A673 (cell line): ENCODE results near the gene LRPPRC.

Experiments used
- EZH2 ChIP-seq: fragments of 200-600 bp; sonication (generic); IDR thresholded peaks from 2 replicates; pipeline ENCODE4 v1.6.1; 2017; ENCODE audit warnings: borderline replicate concordance, low read depth, mild to moderate bottlenecking, mixed read lengths, antibody characterized with exemption, low read length; ENCODE audit not compliant: poor library complexity, severe bottlenecking
- TF ChIP-seq, protein P1 (sequence below): fragments of 300-800, 200-600 bp; sonication (generic); conservative IDR thresholded peaks from 2 replicates; pipeline ENCODE4 v1.5.1; 2017; ENCODE audit warnings: low read depth, mild to moderate bottlenecking, antibody characterized with exemption, low read length, moderate library complexity, mixed read lengths

GRCh38 chr2:43897492-43897891 is 98.3 kb downstream of the LRPPRC start:
- TF ChIP-seq, protein P1, sequence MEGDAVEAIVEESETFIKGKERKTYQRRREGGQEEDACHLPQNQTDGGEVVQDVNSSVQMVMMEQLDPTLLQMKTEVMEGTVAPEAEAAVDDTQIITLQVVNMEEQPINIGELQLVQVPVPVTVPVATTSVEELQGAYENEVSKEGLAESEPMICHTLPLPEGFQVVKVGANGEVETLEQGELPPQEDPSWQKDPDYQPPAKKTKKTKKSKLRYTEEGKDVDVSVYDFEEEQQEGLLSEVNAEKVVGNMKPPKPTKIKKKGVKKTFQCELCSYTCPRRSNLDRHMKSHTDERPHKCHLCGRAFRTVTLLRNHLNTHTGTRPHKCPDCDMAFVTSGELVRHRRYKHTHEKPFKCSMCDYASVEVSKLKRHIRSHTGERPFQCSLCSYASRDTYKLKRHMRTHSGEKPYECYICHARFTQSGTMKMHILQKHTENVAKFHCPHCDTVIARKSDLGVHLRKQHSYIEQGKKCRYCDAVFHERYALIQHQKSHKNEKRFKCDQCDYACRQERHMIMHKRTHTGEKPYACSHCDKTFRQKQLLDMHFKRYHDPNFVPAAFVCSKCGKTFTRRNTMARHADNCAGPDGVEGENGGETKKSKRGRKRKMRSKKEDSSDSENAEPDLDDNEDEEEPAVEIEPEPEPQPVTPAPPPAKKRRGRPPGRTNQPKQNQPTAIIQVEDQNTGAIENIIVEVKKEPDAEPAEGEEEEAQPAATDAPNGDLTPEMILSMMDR, result no peak
- no peak for TF ChIP-seq EZH2
